GM13977 (cell line): Measurements from ENCODE around the gene NDUFB3.

Experiments used
- DNase-seq: peaks from one replicate; pipeline ENCODE4 v3.0.0; 2012; ENCODE audit warnings: low spot score
- CTCF ChIP-seq: IDR thresholded peaks from 2 replicates; pipeline ENCODE4 v1.5.1; 2012; ENCODE audit warnings: mild to moderate bottlenecking, control low read depth; ENCODE audit not compliant: insufficient read depth; ENCODE audit errors: extremely low read depth, missing control alignments
- in situ Hi-C: fragments of 300-500 bp; cut with MboI; formaldehyde crosslinking; loops from one replicate; pipeline ENCODE4 v1.12.0; 2022; ENCODE audit warnings: low sequenced_read_pairs, low pct_unique_long_range_greater_than_20kb, mixed read lengths, inconsistent platforms; ENCODE audit not compliant: unreplicated experiment

Gene NDUFB3

GRCh38 chr2:201093573-201093972 is 21.8 kb downstream of the NDUFB3 start:
- no peak for DNase-seq
- in situ Hi-C loops: no loop called here
- no peak for TF ChIP-seq CTCF

- in situ Hi-C loops: no loop called here
- TF ChIP-seq CTCF: no peak
- no peak for DNase-seq
Observed at GRCh38 chr2:201100497-201100896, 28.7 kb downstream of the NDUFB3 start.

GRCh38 chr2:201105759-201106158 is 34.0 kb downstream of the NDUFB3 start:
- no peak for TF ChIP-seq CTCF
- DNase-seq: no peak
- in situ Hi-C loops: no loop called here

- no peak for TF ChIP-seq CTCF
- in situ Hi-C loops: no loop called here
- DNase-seq: no peak
Observed at GRCh38 chr2:201107624-201108023, 35.8 kb downstream of the NDUFB3 start.

GRCh38 chr2:201108341-201108740 is 36.5 kb downstream of the NDUFB3 start:
- in situ Hi-C loops: no loop called here
- no peak for TF ChIP-seq CTCF
- no peak for DNase-seq

GRCh38 chr2:201109186-201109585 is 37.4 kb downstream of the NDUFB3 start:
- in situ Hi-C loops: no loop called here
- no peak for TF ChIP-seq CTCF
- DNase-seq: no peak

GRCh38 chr2:201110615-201111014 is 38.8 kb downstream of the NDUFB3 start:
- no peak for TF ChIP-seq CTCF
- DNase-seq: no peak
- in situ Hi-C loops: no loop called here
